HPDE6-E6E7 (cell line): ENCODE results near the gene FAM20A.
"Not testable (repeated sequence)": the region's sequence is repeated elsewhere in the genome, so short reads cannot be mapped to it uniquely, and the experiment has no call there.

Experiments
- DNase-seq: peaks from one replicate; pipeline ENCODE4 v3.0.0; 2011; ENCODE audit warnings: missing footprints; ENCODE audit errors: extremely low spot score

The FAM20A gene

GRCh38 chr17:68492394-68493054 lies 108.6 kb downstream of the FAM20A start:
- not testable (repeated sequence) for DNase-seq

DNA sequence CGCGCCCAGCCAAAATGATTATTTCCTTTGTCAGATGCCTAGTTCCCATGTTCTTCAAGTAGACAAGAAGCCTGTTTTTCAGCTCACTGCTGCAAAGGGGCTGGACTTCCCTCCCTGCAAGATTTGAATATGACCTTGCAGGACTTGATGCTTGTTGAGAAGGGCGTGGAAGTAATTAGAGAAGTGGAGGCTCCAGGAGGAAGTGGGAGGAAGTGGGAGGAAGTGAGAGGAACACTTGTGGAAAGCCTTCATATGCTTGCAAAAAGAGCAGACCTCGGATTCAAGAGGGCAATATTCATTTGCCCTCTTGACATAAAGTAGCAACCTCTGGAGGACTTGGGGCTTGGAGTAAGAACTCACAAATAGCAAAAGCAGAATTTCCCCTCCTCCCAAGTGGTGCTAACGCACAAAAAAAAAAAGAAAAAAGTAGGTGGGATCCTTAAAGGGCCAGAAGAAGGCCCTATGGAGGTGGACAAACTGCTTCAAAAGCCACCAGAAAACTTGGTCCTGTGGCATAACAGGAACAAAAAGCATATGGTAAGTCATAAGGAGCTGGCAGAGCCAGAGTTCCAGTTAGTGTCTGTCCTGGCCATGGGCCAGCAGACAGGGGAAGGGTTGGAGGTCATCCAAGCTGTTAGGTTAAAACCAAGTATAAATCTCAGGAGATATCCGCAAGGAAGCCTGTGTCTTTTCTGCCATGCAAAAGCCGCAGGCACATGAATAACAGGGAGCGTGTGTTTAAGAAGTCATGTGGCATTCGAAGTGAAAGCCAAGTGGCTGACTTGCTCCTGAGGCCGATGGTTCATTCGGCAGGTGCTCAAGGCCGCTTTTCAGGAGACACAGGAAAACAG lies 109.6 kb downstream of the FAM20A start:
- no peak for DNase-seq

- DNase-seq, result no peak
Observed at GRCh38 chr17:68489919-68490318, 111.2 kb downstream of the FAM20A start.
